BLaER1 (cell line): ENCODE measurements around the gene LAPTM4A.
A peak's percentile ranks its signal among the peaks of the same experiment; 100 is the strongest.

Experiments
- H3K27ac ChIP-seq: shearing (Covaris generic); formaldehyde crosslinking; 2 replicates; pipeline ENCODE4 v1.8.1; 2022
- H3K27me3 ChIP-seq: shearing (Covaris generic); formaldehyde crosslinking; 2 replicates; pipeline ENCODE4 v1.8.1; 2022
- H3K36me3 ChIP-seq: shearing (Covaris generic); formaldehyde crosslinking; 2 replicates; pipeline ENCODE4 v1.8.1; 2022
- H3K4me1 ChIP-seq: shearing (Covaris generic); formaldehyde crosslinking; 2 replicates; pipeline ENCODE4 v1.8.1; 2022
- H3K4me2 ChIP-seq: shearing (Covaris generic); formaldehyde crosslinking; 2 replicates; pipeline ENCODE4 v1.8.1; 2022
- H3K4me3 ChIP-seq: shearing (Covaris generic); formaldehyde crosslinking; 2 replicates; pipeline ENCODE4 v1.8.1; 2022
- H3K9ac ChIP-seq: shearing (Covaris generic); formaldehyde crosslinking; 2 replicates; pipeline ENCODE4 v1.8.1; 2022
- H3K9me3 ChIP-seq: shearing (Covaris generic); formaldehyde crosslinking; 2 replicates; pipeline ENCODE4 v1.8.1; 2022
- H4K20me1 ChIP-seq: shearing (Covaris generic); formaldehyde crosslinking; 2 replicates; pipeline ENCODE4 v1.8.1; 2022
- Cebpa-rat ChIP-seq: shearing (Covaris generic); IDR thresholded peaks from 2 replicates; pipeline ENCODE4 v1.8.1; 2022

LAPTM4A gene

GRCh38 chr2:20051532-20052228, at the start of gene LAPTM4A:
LAPTM4A (minus strand) TSS chr2:20051628; CDS start chr2:20051520, 108 bp downstream.
- no peaks in the 10 kb centered on the region for H3K27me3 ChIP-seq
- H3K4me2 ChIP-seq: peak within 1 kb of the TSS; percentile 89
- H3K27ac ChIP-seq: peak within 1 kb of the TSS; percentile 85
- peak within 1 kb of the TSS; percentile 92 for H3K9ac ChIP-seq
- no peaks in the 10 kb centered on the region for H3K9me3 ChIP-seq
- H4K20me1 ChIP-seq: peaks cover 18% of the 10 kb centered on the region; the same call in 1 of the 2 replicates
- TF ChIP-seq Cebpa-rat: no peak
- H3K4me1 ChIP-seq: peaks cover 24% of the 10 kb centered on the region
- H3K36me3 ChIP-seq: no peaks in the 10 kb centered on the region
- peak within 1 kb of the TSS; percentile 90 for H3K4me3 ChIP-seq

GRCh38 chr2:20100711-20101110, 49.3 kb upstream of the LAPTM4A start:
- TF ChIP-seq Cebpa-rat: no peak

GRCh38 chr2:20099780-20100179, 48.4 kb upstream of the LAPTM4A start:
- Histone ChIP-seq H3K4me1 (no peaks in the 10 kb centered on the region), H3K36me3 (no peaks in the 10 kb centered on the region), H3K27ac (no peak overlapping the region), H3K27me3 (no peaks in the 10 kb centered on the region), H3K9me3 (peaks cover 9% of the 10 kb centered on the region), H3K4me3 (no peak overlapping the region), H3K9ac (no peak overlapping the region), H3K4me2 (no peak overlapping the region), H4K20me1 (no peaks in the 10 kb centered on the region)
- TF ChIP-seq Cebpa-rat: no peak

More at GRCh38 chr2:20100711-20101110, 49.3 kb upstream of the LAPTM4A start:
- H3K4me1 ChIP-seq: no peaks in the 10 kb centered on the region
- no peaks in the 10 kb centered on the region for H3K36me3 ChIP-seq
- H3K9me3 ChIP-seq: peaks cover 9% of the 10 kb centered on the region
- H3K4me3 ChIP-seq: no peak overlapping the region
- no peak overlapping the region for H3K27ac ChIP-seq
- no peak overlapping the region for H3K9ac ChIP-seq
- no peaks in the 10 kb centered on the region for H4K20me1 ChIP-seq
- H3K27me3 ChIP-seq: no peaks in the 10 kb centered on the region
- no peak overlapping the region for H3K4me2 ChIP-seq

GRCh38 chr2:20097889-20098714, 46.7 kb upstream of the LAPTM4A start:
- H3K27me3 ChIP-seq: no peaks in the 10 kb centered on the region
- no peaks in the 10 kb centered on the region for H3K4me1 ChIP-seq
- H3K4me2 ChIP-seq: no peak overlapping the region
- no peak overlapping the region for H3K9ac ChIP-seq
- no peak for TF ChIP-seq Cebpa-rat
- no peak overlapping the region for H3K27ac ChIP-seq
- H3K36me3 ChIP-seq: no peaks in the 10 kb centered on the region
- H3K9me3 ChIP-seq: peaks cover 9% of the 10 kb centered on the region
- no peaks in the 10 kb centered on the region for H4K20me1 ChIP-seq
- H3K4me3 ChIP-seq: no peak overlapping the region

GRCh38 chr2:20095469-20095868, 44.0 kb upstream of the LAPTM4A start:
- Histone ChIP-seq H3K27me3 (no peaks in the 10 kb centered on the region), H3K9me3 (no peaks in the 10 kb centered on the region), H3K9ac (no peak overlapping the region), H3K27ac (no peak overlapping the region), H3K4me3 (no peak overlapping the region), H3K4me2 (no peak overlapping the region), H4K20me1 (no peaks in the 10 kb centered on the region), H3K36me3 (no peaks in the 10 kb centered on the region), H3K4me1 (no peaks in the 10 kb centered on the region)
- no peak for TF ChIP-seq Cebpa-rat

- H3K27me3 ChIP-seq: no peaks in the 10 kb centered on the region
- no peak overlapping the region for H3K27ac ChIP-seq
- H3K9me3 ChIP-seq: no peaks in the 10 kb centered on the region
- no peaks in the 10 kb centered on the region for H4K20me1 ChIP-seq
- no peaks in the 10 kb centered on the region for H3K36me3 ChIP-seq
- no peak overlapping the region for H3K4me3 ChIP-seq
- TF ChIP-seq Cebpa-rat: no peak
- no peak overlapping the region for H3K4me2 ChIP-seq
- H3K4me1 ChIP-seq: no peaks in the 10 kb centered on the region
- no peak overlapping the region for H3K9ac ChIP-seq
Measured at GRCh38 chr2:20094955-20095354, 43.5 kb upstream of the LAPTM4A start.

- no peaks in the 10 kb centered on the region for H3K4me1 ChIP-seq
- H3K9me3 ChIP-seq: no peaks in the 10 kb centered on the region
- H3K27ac ChIP-seq: no peak overlapping the region
- H3K4me3 ChIP-seq: no peak overlapping the region
- no peaks in the 10 kb centered on the region for H3K27me3 ChIP-seq
- H3K36me3 ChIP-seq: no peaks in the 10 kb centered on the region
- no peak overlapping the region for H3K9ac ChIP-seq
- no peak overlapping the region for H3K4me2 ChIP-seq
- no peaks in the 10 kb centered on the region for H4K20me1 ChIP-seq
- no peak for TF ChIP-seq Cebpa-rat
Measured at GRCh38 chr2:20094142-20094755, 42.8 kb upstream of the LAPTM4A start.

GRCh38 chr2:20093263-20094141, 42.1 kb upstream of the LAPTM4A start:
- Histone ChIP-seq H3K9ac (no peak overlapping the region), H3K9me3 (no peaks in the 10 kb centered on the region), H3K36me3 (no peaks in the 10 kb centered on the region), H3K27me3 (no peaks in the 10 kb centered on the region), H3K4me3 (no peak overlapping the region), H4K20me1 (no peaks in the 10 kb centered on the region), H3K4me2 (no peak overlapping the region), H3K27ac (no peak overlapping the region), H3K4me1 (no peaks in the 10 kb centered on the region)
- no peak for TF ChIP-seq Cebpa-rat

- H4K20me1 ChIP-seq: no peaks in the 10 kb centered on the region
- no peak overlapping the region for H3K4me3 ChIP-seq
- no peaks in the 10 kb centered on the region for H3K9me3 ChIP-seq
- no peak overlapping the region for H3K9ac ChIP-seq
- H3K36me3 ChIP-seq: no peaks in the 10 kb centered on the region
- no peak overlapping the region for H3K4me2 ChIP-seq
- no peaks in the 10 kb centered on the region for H3K4me1 ChIP-seq
- TF ChIP-seq Cebpa-rat: no peak
- no peak overlapping the region for H3K27ac ChIP-seq
- no peaks in the 10 kb centered on the region for H3K27me3 ChIP-seq
Measured at GRCh38 chr2:20092901-20093235, 41.4 kb upstream of the LAPTM4A start.
